ENCODE measurements around the gene SCLT1. TPM values are rescaled to one million over a fixed set of nuclear protein-coding genes. Genes with fewer than 3 reads are reported as not detected.

SCLT1 gene
- total RNA-seq, 1 experiment from 2014 or later: 15.2 TPM

DNA sequence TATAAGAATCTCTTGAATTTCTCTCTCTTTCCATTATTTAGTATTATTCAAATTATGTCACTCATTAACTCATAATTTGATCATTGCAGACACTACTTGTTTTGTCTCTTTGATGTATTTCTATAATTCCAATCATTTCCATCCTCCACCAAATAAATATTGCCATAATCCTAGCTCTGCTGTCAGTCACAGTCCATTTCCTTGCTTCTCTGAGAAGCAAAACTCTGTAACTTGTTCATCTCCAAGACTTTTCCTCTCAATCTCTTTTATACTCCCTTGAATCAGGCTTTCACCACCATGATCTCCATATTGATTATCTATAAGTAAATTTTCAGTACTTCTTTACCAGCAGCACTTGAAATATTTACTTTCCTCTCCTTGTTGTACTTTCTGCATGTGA lies 135.9 kb downstream of the SCLT1 start:
- no peak overlapping the region for H3K27ac ChIP-seq (ENCODE audit: low read length)
- no peaks in the 10 kb centered on the region for H3K4me1 ChIP-seq (ENCODE audit: insufficient read depth, low read length)
- intact Hi-C loops (cut with micrococcal nuclease): no loop called here
- DNase-seq (no peak), ATAC-seq (no peak)
- H2AFZ ChIP-seq (ENCODE audit: low read length): no peak overlapping the region
- no peaks in the 10 kb centered on the region for H3K27me3 ChIP-seq (ENCODE audit: low read length)
- ChIA-PET POLR2A (ENCODE audit: unreplicated experiment) (no interaction called here), CTCF (no interaction called here)
- BruUV-seq (replicated peaks): no TSS peak
- H3F3A ChIP-seq (ENCODE audit: low read length, unreplicated experiment): no peaks in the 10 kb centered on the region
- no peak overlapping the region for H3K4me3 ChIP-seq (ENCODE audit: low read length)
- TF ChIP-seq EZH2phosphoT487 (IDR thresholded peaks at IDR 0.05; ENCODE audit: borderline replicate concordance, low read length) (no peak), CTCF (conservative IDR thresholded peaks at IDR 0.05; ENCODE audit: low read depth, low read length) (no peak), EZH2 (IDR thresholded peaks at IDR 0.05; ENCODE audit: low read length, unreplicated experiment) (no peak)
- no peak overlapping the region for H3K9ac ChIP-seq (ENCODE audit: low read length)
- H3K9me3 ChIP-seq (ENCODE audit: low read length): no peaks in the 10 kb centered on the region
- no peaks in the 10 kb centered on the region for H4K20me1 ChIP-seq (ENCODE audit: low read length)
- no peaks in the 10 kb centered on the region for H3K9me2 ChIP-seq (replicated peaks; ENCODE audit: low read length)
- H3K4me2 ChIP-seq (ENCODE audit: low read length): no peak overlapping the region
- no peaks in the 10 kb centered on the region for H3K36me3 ChIP-seq (ENCODE audit: low read depth, low read length)
- H3K79me2 ChIP-seq (ENCODE audit: low read length): no peaks in the 10 kb centered on the region

GRCh38 chr4:128955751-128956150 lies 137.6 kb downstream of the SCLT1 start:
- ATAC-seq: no peak
- Histone ChIP-seq H3F3A (ENCODE audit: low read length, unreplicated experiment) (no peaks in the 10 kb centered on the region), H3K4me2 (ENCODE audit: low read length) (no peak overlapping the region), H3K27me3 (ENCODE audit: low read length) (no peaks in the 10 kb centered on the region), H3K9me3 (ENCODE audit: low read length) (no peaks in the 10 kb centered on the region), H3K79me2 (ENCODE audit: low read length) (no peaks in the 10 kb centered on the region), H3K4me3 (ENCODE audit: low read length) (no peak overlapping the region), H2AFZ (ENCODE audit: low read length) (no peak overlapping the region), H4K20me1 (ENCODE audit: low read length) (no peaks in the 10 kb centered on the region), H3K36me3 (ENCODE audit: low read depth, low read length) (no peaks in the 10 kb centered on the region), H3K27ac (ENCODE audit: low read length) (no peak overlapping the region), H3K4me1 (ENCODE audit: insufficient read depth, low read length) (no peaks in the 10 kb centered on the region), H3K9ac (ENCODE audit: low read length) (no peak overlapping the region), H3K9me2 (replicated peaks; ENCODE audit: low read length) (no peaks in the 10 kb centered on the region)
- ChIA-PET CTCF (no interaction called here), POLR2A (ENCODE audit: unreplicated experiment) (no interaction called here)
- no TSS peak for BruUV-seq (replicated peaks)
- no peak for DNase-seq
- TF ChIP-seq EZH2 (IDR thresholded peaks at IDR 0.05; ENCODE audit: low read length, unreplicated experiment): no peak
- TF ChIP-seq EZH2phosphoT487 (IDR thresholded peaks at IDR 0.05; ENCODE audit: borderline replicate concordance, low read length): no peak
- TF ChIP-seq CTCF (conservative IDR thresholded peaks at IDR 0.05; ENCODE audit: low read depth, low read length): no peak
- intact Hi-C loops (cut with micrococcal nuclease): no loop called here

- no peak for TF ChIP-seq EZH2 (IDR thresholded peaks at IDR 0.05; ENCODE audit: low read length, unreplicated experiment)
- TF ChIP-seq EZH2phosphoT487 (IDR thresholded peaks at IDR 0.05; ENCODE audit: borderline replicate concordance, low read length): no peak
- no peak for TF ChIP-seq CTCF (conservative IDR thresholded peaks at IDR 0.05; ENCODE audit: low read depth, low read length)
- no peaks in the 10 kb centered on the region for H3K27me3 ChIP-seq (ENCODE audit: low read length)
- H3K4me2 ChIP-seq (ENCODE audit: low read length): no peak overlapping the region
- no peaks in the 10 kb centered on the region for H3K9me3 ChIP-seq (ENCODE audit: low read length)
- H3K9me2 ChIP-seq (replicated peaks; ENCODE audit: low read length): no peaks in the 10 kb centered on the region
- ATAC-seq: no peak
- no peak for DNase-seq
- H3F3A ChIP-seq (ENCODE audit: low read length, unreplicated experiment): no peaks in the 10 kb centered on the region
- no peak overlapping the region for H3K27ac ChIP-seq (ENCODE audit: low read length)
- H3K4me1 ChIP-seq (ENCODE audit: insufficient read depth, low read length): no peaks in the 10 kb centered on the region
- intact Hi-C loops (cut with micrococcal nuclease): no loop called here
- H3K4me3 ChIP-seq (ENCODE audit: low read length): no peak overlapping the region
- H3K79me2 ChIP-seq (ENCODE audit: low read length): no peaks in the 10 kb centered on the region
- H2AFZ ChIP-seq (ENCODE audit: low read length): no peak overlapping the region
- ChIA-PET POLR2A (ENCODE audit: unreplicated experiment) (no interaction called here), CTCF (no interaction called here)
- H3K36me3 ChIP-seq (ENCODE audit: low read depth, low read length): no peaks in the 10 kb centered on the region
- BruUV-seq (replicated peaks): no TSS peak
- no peaks in the 10 kb centered on the region for H4K20me1 ChIP-seq (ENCODE audit: low read length)
- no peak overlapping the region for H3K9ac ChIP-seq (ENCODE audit: low read length)
These were observed 138.4 kb downstream of the SCLT1 start for GRCh38 chr4:128954941-128955340.

Data from PC-3 (cell line).